Endothelial cell (in vitro differentiated cells): Measurements from ENCODE around the gene CMTM8. TPM values are rescaled to one million over a fixed set of nuclear protein-coding genes. Genes with fewer than 3 reads are reported as not detected.

Experiments used
- DNase-seq: peaks from one replicate; pipeline ENCODE4 v3.0.0; 2021; ENCODE audit warnings: low spot score
- H3K27ac Mint-ChIP-seq: one replicate; pipeline ENCODE4 v1.8.0; 2021; ENCODE audit warnings: mixed read lengths, inconsistent platforms; ENCODE audit not compliant: unreplicated experiment
- H3K27me3 Mint-ChIP-seq: one replicate; pipeline ENCODE4 v1.8.0; 2021; ENCODE audit warnings: mild to moderate bottlenecking, moderate library complexity, mixed read lengths, inconsistent platforms; ENCODE audit not compliant: unreplicated experiment
- H3K36me3 Mint-ChIP-seq: one replicate; pipeline ENCODE4 v1.8.0; 2021; ENCODE audit warnings: mild to moderate bottlenecking, low read depth, mixed read lengths, inconsistent platforms; ENCODE audit not compliant: unreplicated experiment
- H3K4me1 Mint-ChIP-seq: one replicate; pipeline ENCODE4 v1.8.0; 2021; ENCODE audit warnings: mild to moderate bottlenecking, mixed read lengths, inconsistent platforms; ENCODE audit not compliant: unreplicated experiment
- H3K4me3 Mint-ChIP-seq: one replicate; pipeline ENCODE4 v1.8.0; 2021; ENCODE audit warnings: mild to moderate bottlenecking, mixed read lengths, inconsistent platforms; ENCODE audit not compliant: unreplicated experiment
- H3K9me3 Mint-ChIP-seq: one replicate; pipeline ENCODE4 v1.8.0; 2021; ENCODE audit warnings: mixed read lengths, inconsistent platforms; ENCODE audit not compliant: unreplicated experiment
- CTCF ChIP-seq: fragments of 200-600 bp; sonication (generic); IDR thresholded peaks from one replicate; pipeline ENCODE4 v1.5.0; 2021; ENCODE audit warnings: antibody characterized with exemption; ENCODE audit not compliant: unreplicated experiment
- total RNA-seq: library from RNA; stranded (reverse); fragmentation: NEBNext Ultra II Directional; extraction: Animal tissue kit (Norgen Biotek cat#: 25700); gene quantifications from one replicate; pipeline ENCODE4 v1.2.1, GENCODE V29; 2021; ENCODE audit not compliant: unreplicated experiment

The CMTM8 gene
- total RNA-seq, 1 donor from 2014 or later: 16.2 TPM

- Mint-ChIP-seq H3K36me3 (peaks cover 6% of the 10 kb centered on the region), H3K4me1 (peaks cover 35% of the 10 kb centered on the region), H3K27ac (peak within 1 kb of the TSS; percentile 93), H3K27me3 (peaks cover 16% of the 10 kb centered on the region), H3K9me3 (no peaks in the 10 kb centered on the region), H3K4me3 (peak within 1 kb of the TSS; percentile 98)
- DNase-seq: peak; percentile 74
- TF ChIP-seq CTCF: no peak
Observed at GRCh38 chr3:32391643-32392535, 153.4 kb downstream of the CMTM8 start, which contains the start of gene CMTM7. Gene CMTM7, plus strand, starts transcription at chr3:32391853. Its CDS starts 54 bp downstream, at chr3:32391907.

DNA sequence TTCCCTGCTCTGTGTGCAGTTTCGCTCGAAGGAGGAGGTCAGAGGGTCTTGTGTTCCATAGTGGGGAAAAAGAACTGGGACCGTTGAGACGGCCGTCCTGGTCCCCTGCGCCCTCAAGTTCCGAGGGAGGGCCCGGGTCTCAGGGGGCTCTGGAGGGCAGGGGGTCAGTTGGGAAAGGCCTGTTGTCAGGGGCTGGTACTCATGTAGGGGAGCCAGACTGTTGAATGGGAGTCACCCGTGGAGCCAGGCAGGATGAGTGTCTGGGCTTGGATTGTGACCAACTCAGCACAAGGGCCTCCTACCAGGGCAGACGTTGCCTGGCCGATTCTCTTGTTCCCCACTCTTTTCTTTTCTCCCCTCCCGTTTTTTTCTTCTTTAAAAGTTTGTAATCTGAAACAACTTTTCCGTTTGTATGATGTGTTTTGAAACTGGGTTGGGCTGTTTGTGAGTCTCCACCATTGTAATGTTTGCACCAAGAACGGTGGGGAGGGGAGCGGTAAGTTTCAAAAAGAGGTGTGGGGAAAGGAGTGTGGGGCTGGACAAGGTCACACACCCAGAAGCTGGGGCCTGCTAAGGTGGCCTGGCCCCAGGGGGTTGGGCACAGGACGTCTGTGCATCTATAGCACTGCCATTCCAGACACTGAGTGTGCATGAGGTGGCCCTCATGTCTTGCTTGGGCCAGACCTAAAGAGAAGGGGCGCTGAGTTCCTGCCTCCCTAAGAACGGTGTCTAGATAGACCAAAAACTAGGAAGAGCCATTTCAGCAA is 154.2 kb downstream of the CMTM8 start:
- no peaks in the 10 kb centered on the region for H3K9me3 Mint-ChIP-seq
- peaks cover 35% of the 10 kb centered on the region for H3K4me1 Mint-ChIP-seq
- peaks cover 6% of the 10 kb centered on the region for H3K36me3 Mint-ChIP-seq
- H3K4me3 Mint-ChIP-seq: peak overlapping the region; percentile 98
- TF ChIP-seq CTCF: no peak
- H3K27me3 Mint-ChIP-seq: peaks cover 16% of the 10 kb centered on the region
- DNase-seq: no peak
- peak overlapping the region; percentile 92 for H3K27ac Mint-ChIP-seq

- Mint-ChIP-seq H3K27ac (no peak overlapping the region), H3K4me3 (peak overlapping the region; percentile 37), H3K36me3 (peaks cover 6% of the 10 kb centered on the region), H3K9me3 (no peaks in the 10 kb centered on the region), H3K4me1 (peaks cover 51% of the 10 kb centered on the region), H3K27me3 (peaks cover 17% of the 10 kb centered on the region)
- no peak for TF ChIP-seq CTCF
- DNase-seq: no peak
Observed at GRCh38 chr3:32395496-32395895, 157.0 kb downstream of the CMTM8 start.

GRCh38 chr3:32397941-32398340 is 159.5 kb downstream of the CMTM8 start:
- H3K27ac Mint-ChIP-seq: no peak overlapping the region
- H3K36me3 Mint-ChIP-seq: peaks cover 3% of the 10 kb centered on the region
- peaks cover 14% of the 10 kb centered on the region for H3K27me3 Mint-ChIP-seq
- no peak overlapping the region for H3K4me3 Mint-ChIP-seq
- TF ChIP-seq CTCF: no peak
- DNase-seq: no peak
- H3K9me3 Mint-ChIP-seq: no peaks in the 10 kb centered on the region
- H3K4me1 Mint-ChIP-seq: peaks cover 48% of the 10 kb centered on the region
